Ovary (tissue), 3 donors: ENCODE data around the gene TIPARP.

Experiments used
- EP300 ChIP-seq: sonication (generic); formaldehyde crosslinking; IDR thresholded peaks from one replicate; pipeline ENCODE4 v1.6.1; 2017; ENCODE audit warnings: antibody characterized with exemption
- POLR2A ChIP-seq: fragments of 450-650 bp; IDR thresholded peaks from one replicate; pipeline ENCODE4 v1.6.1; 2017; ENCODE audit warnings: antibody characterized with exemption, mild to moderate bottlenecking, moderate library complexity
- TF ChIP-seq, protein P1 (sequence below), 3 donors: fragments of 450-650 bp in 2 of 3; fragments of 200-600 bp in 1 of 3; IDR thresholded peaks; one replicate each; pipeline versions ENCODE4 v1.5.1 to v1.8.0; 2016 to 2022; ENCODE audit warnings: antibody characterized with exemption in 3 of 3, mild to moderate bottlenecking in 1 of 3
- donor health status: DM: no; HTN: no; CAD: no.

DNA sequence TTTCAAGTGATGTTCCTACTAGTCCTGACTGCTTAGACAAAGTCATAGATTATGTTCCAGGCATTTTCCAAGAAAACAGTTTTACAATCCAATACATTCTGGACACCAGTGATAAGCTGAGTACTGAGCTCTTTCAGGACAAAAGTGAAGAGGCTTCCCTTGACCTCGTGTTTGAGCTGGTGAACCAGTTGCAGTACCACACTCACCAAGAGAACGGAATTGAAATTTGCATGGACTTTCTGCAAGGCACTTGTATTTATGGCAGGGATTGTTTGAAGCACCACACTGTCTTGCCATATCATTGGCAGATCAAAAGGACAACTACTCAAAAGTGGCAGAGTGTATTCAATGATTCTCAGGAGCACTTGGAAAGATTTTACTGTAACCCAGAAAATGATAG, 3.8 kb downstream of the TIPARP start:
- TF ChIP-seq, protein P1, sequence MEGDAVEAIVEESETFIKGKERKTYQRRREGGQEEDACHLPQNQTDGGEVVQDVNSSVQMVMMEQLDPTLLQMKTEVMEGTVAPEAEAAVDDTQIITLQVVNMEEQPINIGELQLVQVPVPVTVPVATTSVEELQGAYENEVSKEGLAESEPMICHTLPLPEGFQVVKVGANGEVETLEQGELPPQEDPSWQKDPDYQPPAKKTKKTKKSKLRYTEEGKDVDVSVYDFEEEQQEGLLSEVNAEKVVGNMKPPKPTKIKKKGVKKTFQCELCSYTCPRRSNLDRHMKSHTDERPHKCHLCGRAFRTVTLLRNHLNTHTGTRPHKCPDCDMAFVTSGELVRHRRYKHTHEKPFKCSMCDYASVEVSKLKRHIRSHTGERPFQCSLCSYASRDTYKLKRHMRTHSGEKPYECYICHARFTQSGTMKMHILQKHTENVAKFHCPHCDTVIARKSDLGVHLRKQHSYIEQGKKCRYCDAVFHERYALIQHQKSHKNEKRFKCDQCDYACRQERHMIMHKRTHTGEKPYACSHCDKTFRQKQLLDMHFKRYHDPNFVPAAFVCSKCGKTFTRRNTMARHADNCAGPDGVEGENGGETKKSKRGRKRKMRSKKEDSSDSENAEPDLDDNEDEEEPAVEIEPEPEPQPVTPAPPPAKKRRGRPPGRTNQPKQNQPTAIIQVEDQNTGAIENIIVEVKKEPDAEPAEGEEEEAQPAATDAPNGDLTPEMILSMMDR (IDR thresholded peaks at IDR 0.05): no peak
- TF ChIP-seq EP300: no peak
- no peak for TF ChIP-seq POLR2A
